HepG2 (cell line): Measurements from ENCODE around the gene FOXN3. TPM values are rescaled to one million over a fixed set of nuclear protein-coding genes. Genes with fewer than 3 reads are reported as not detected.

ENCODE experiments used
- ATAC-seq: fragments of 200-7000 bp; cut with Tn5 transposase; 3 replicates; pipeline ENCODE4 v1.9.1; 2020; ENCODE audit warnings: mild to moderate bottlenecking, moderate library complexity
- BruUV-seq: library from RNA; stranded (reverse); fragments of 400-500 nt; replicated peaks from 2 replicates; lab custom pipeline; 2021; lab: Mats Ljungman, UMichigan
- CTCF ChIA-PET: fragments of 300-600 bp; formaldehyde crosslinking; extraction: SDS; loops from one replicate; lab custom pipeline; 2021; ENCODE audit warnings: low total read pairs, inconsistent platforms, low intra/inter-chr PET ratio; lab: Yijun Ruan, JAX
- POLR2A ChIA-PET: fragments of 350-600 bp; sonication (Branson Sonifier 250); formaldehyde crosslinking; loops from one replicate; lab custom pipeline; 2020; ENCODE audit warnings: antibody characterized with exemption, inconsistent platforms; lab: Yijun Ruan, JAX
- DNase-seq: peaks from one replicate; pipeline ENCODE4 v3.0.0-alpha.2; 2015; ENCODE audit warnings: low spot score
- FAIRE-seq: peaks from 3 replicates; lab custom pipeline; 2011; peaks lifted over from hg19 to GRCh38; lab: Jason Lieb, UNC
- H2AFZ ChIP-seq: one replicate; pipeline ENCODE4 v1.6.1; 2011; ENCODE audit warnings: low read length, inconsistent platforms
- H3K27ac ChIP-seq: fragments of 300-600 bp; 3 replicates; pipeline ENCODE4 v1.8.0; 2011; ENCODE audit warnings: mixed run types, mild to moderate bottlenecking, mixed read lengths, low read length, inconsistent platforms; ENCODE audit not compliant: insufficient read depth; ENCODE audit errors: extremely low read length
- H3K27me3 ChIP-seq, 2 experiments: fragments of 200-600 bp in 1 of 2; 2 replicates in 1 of 2; 3 replicates in 1 of 2; pipeline versions ENCODE4 v1.6.0 to v1.8.0; 2011; ENCODE audit warnings: low read length in 2 of 2, mild to moderate bottlenecking in 2 of 2, moderate library complexity in 2 of 2, inconsistent platforms in 1 of 2; ENCODE audit not compliant: insufficient read depth in 2 of 2, control insufficient read depth in 1 of 2
- H3K36me3 ChIP-seq, 2 experiments: fragments of 200-600 bp in 1 of 2; replicated peaks in 1 of 2; 2 replicates in 1 of 2; 3 replicates in 1 of 2; pipeline versions ENCODE4 v1.5.1 to v1.8.0; 2011; ENCODE audit warnings: low read length in 2 of 2, inconsistent platforms in 1 of 2; ENCODE audit not compliant: insufficient read depth in 2 of 2, control insufficient read depth in 1 of 2
- H3K4me1 ChIP-seq: 2 replicates; pipeline ENCODE4 v1.5.1; 2012; ENCODE audit warnings: low read length, inconsistent platforms; ENCODE audit not compliant: insufficient read depth
- H3K4me2 ChIP-seq: 2 replicates; pipeline ENCODE4 v1.6.0; 2011; ENCODE audit warnings: low read depth, low read length, inconsistent platforms
- H3K4me3 ChIP-seq, 3 experiments: fragments of 200-600 bp in 1 of 3; sonication (generic), shearing (Covaris generic) in 1 of 3; replicated peaks in 1 of 3; 2 replicates each; pipeline ENCODE4 v1.5.1; 2011 to 2016; ENCODE audit warnings: low read length in 3 of 3, inconsistent platforms in 2 of 3, low read depth in 2 of 3, mild to moderate bottlenecking in 2 of 3, control low read depth in 1 of 3, mixed read lengths in 1 of 3; ENCODE audit not compliant: insufficient read depth in 1 of 3
- H3K79me2 ChIP-seq: one replicate; pipeline ENCODE4 v1.6.1; 2011; ENCODE audit warnings: low read length, inconsistent platforms; ENCODE audit not compliant: insufficient read depth
- H3K9ac ChIP-seq: 2 replicates; pipeline ENCODE4 v1.6.0; 2011; ENCODE audit warnings: mild to moderate bottlenecking, low read depth, low read length, inconsistent platforms; ENCODE audit not compliant: insufficient read depth
- H3K9me3 ChIP-seq: 2 replicates; pipeline ENCODE4 v1.5.1; 2012; ENCODE audit warnings: mild to moderate bottlenecking, low read length
- H4K20me1 ChIP-seq: 2 replicates; pipeline ENCODE4 v1.6.0; 2011; ENCODE audit warnings: inconsistent platforms, mild to moderate bottlenecking, low read length, moderate library complexity; ENCODE audit not compliant: insufficient read depth
- EP300 ChIP-seq, 3 experiments: sonication (generic) in 1 of 3; formaldehyde crosslinking in 1 of 3; IDR thresholded peaks; 2 replicates each; pipeline versions ENCODE4 v1.5.1 to v1.6.1; 2011 to 2020; ENCODE audit warnings: low read depth in 2 of 3, low read length in 2 of 3, borderline replicate concordance in 1 of 3, improper control_type of control experiment in 1 of 3, mild to moderate bottlenecking in 1 of 3, missing genetic modification reagents in 1 of 3, moderate library complexity in 1 of 3
- FOSL1 ChIP-seq: sonication (generic); formaldehyde crosslinking; IDR thresholded peaks from 2 replicates; pipeline ENCODE4 v1.9.0; 2021; ENCODE audit warnings: missing genetic modification reagents, borderline replicate concordance
- PHF20 ChIP-seq: sonication (generic); formaldehyde crosslinking; IDR thresholded peaks from 2 replicates; pipeline ENCODE4 v1.5.0; 2020; ENCODE audit warnings: mild to moderate bottlenecking, missing genetic modification reagents
- TCF12 ChIP-seq, 2 experiments: fragments of 450-650 bp in 1 of 2; sonication (generic) in 1 of 2; formaldehyde crosslinking in 1 of 2; IDR thresholded peaks; 2 replicates each; pipeline versions ENCODE4 v1.6.1 to v1.8.0; 2017 to 2022; ENCODE audit warnings: antibody characterized with exemption in 1 of 2, mild to moderate bottlenecking in 1 of 2, missing genetic modification reagents in 1 of 2, moderate library complexity in 1 of 2
- ZBTB38 ChIP-seq: sonication (generic); formaldehyde crosslinking; IDR thresholded peaks from 2 replicates; pipeline ENCODE4 v1.5.1; 2020; ENCODE audit warnings: mild to moderate bottlenecking, missing genetic modification reagents
- ZNF225 ChIP-seq: sonication (generic); formaldehyde crosslinking; IDR thresholded peaks from 2 replicates; pipeline ENCODE4 v1.4.0; 2020; ENCODE audit warnings: mild to moderate bottlenecking, missing genetic modification reagents
- WGBS: methylation state at CpG from one replicate; pipeline ENCODE4 v1.1.6; 2017; ENCODE audit warnings: low lambda C conversion rate; 5-methylcytosine and 5-hydroxymethylcytosine counted together
- in situ Hi-C: cut with HindIII; loops from 2 replicates; pipeline ENCODE4 v1.10.0; 2017; ENCODE audit warnings: low pct_unique_long_range_greater_than_20kb; ENCODE audit not compliant: extremely low pct_ligation_motif_present
- intact Hi-C: fragments of 100-400 bp; cut with micrococcal nuclease; formaldehyde crosslinking; loops from one replicate; pipeline ENCODE4 v1.10.0; 2022; ENCODE audit not compliant: unreplicated experiment
- polyA plus RNA-seq, 8 experiments: library from polyadenylated mRNA; depleted of rRNA in 3 of 8; stranded (reverse) in 7 of 8; unstranded in 1 of 8; fragments of >200 nt; fragmentation: Illumina TruSeq in 4 of 8; extraction: Trizol in 4 of 8; gene quantifications; 2 replicates each; pipeline versions ENCODE4 v1.2.1 to v1.2.3, GENCODE V29; 2011 to 2016; ENCODE audit warnings: low read depth in 4 of 8, missing spikeins in 1 of 8, mixed read lengths in 1 of 8; ENCODE audit not compliant: insufficient read depth in 1 of 8
- total RNA-seq, 5 experiments: library from RNA; depleted of rRNA; stranded (reverse); fragments of >200 nt; fragmentation: Illumina TruSeq; extraction: Trizol; gene quantifications; 2 replicates each; pipeline ENCODE4 v1.2.3, GENCODE V29; 2016; ENCODE audit warnings: low read depth in 1 of 5
- TF ChIP-seq, protein P1 (sequence below): IDR thresholded peaks from 2 replicates; pipeline ENCODE4 v1.6.1; 2016; ENCODE audit warnings: low read depth, control low read depth
- TF ChIP-seq, protein P2 (sequence below): sonication (generic); formaldehyde crosslinking; IDR thresholded peaks from 2 replicates; pipeline ENCODE4; 2020; ENCODE audit warnings: missing genetic modification reagents, mild to moderate bottlenecking, borderline replicate concordance
- TF ChIP-seq, protein P3 (sequence below): sonication (generic); formaldehyde crosslinking; IDR thresholded peaks from 2 replicates; pipeline ENCODE4 v1.5.1; 2020; ENCODE audit warnings: mild to moderate bottlenecking, missing genetic modification reagents, moderate library complexity
- TF ChIP-seq, protein P4 (sequence below): sonication (generic); formaldehyde crosslinking; IDR thresholded peaks from 2 replicates; pipeline ENCODE4 v1.5.0; 2020; ENCODE audit warnings: missing genetic modification reagents

The FOXN3 gene
- total and polyA plus RNA-seq, 2 of the 13 experiments (the other 11 are each of a cell fraction or from before 2014, with no cell fraction given) = 32.4 to 70.2 TPM

DNA sequence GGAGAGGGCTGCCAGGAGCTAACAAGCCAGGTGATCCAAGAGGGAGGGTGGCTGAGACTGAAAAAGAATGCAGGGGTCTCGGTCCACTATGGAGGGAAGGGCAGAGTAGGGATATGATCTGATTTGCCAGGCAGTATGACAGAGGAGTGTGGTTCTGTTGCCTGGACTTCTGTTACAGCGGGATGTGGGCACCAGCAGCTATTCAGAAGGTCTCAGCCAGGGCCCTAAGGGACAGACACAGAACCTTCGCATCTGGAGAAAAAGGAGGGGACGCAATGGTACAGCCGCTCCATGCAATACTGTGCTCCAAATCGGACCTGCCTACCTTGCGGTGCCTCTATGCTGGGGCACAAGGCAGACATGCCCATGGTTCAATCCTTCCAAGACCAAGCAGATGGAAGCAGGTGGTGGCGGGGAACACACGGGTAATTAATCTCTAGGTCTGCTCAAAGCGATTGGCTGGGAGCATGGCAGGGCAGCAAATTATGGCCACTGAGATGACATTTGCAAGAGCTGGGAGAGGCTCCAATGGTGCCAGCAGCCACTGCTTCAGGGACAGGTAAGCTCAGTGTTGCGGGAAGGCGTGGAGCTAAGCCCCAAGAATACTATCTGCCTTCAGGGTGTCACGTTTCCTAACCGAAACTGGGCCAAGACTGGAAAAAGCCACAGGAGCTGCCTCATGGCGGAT lies 185.5 kb downstream of the FOXN3 start:
- H3K27me3 ChIP-seq = no peaks in the 10 kb centered on the region
- BruUV-seq = no TSS peak
- ATAC-seq (no peak; the same call in 1 of the 3 replicates), DNase-seq (no peak), FAIRE-seq (no peak)
- no peaks in the 10 kb centered on the region for H3K9me3 ChIP-seq
- TF ChIP-seq PHF20 (CRISPR knock-in tag) = 0 out of 2 replicates have a peak, but pooled peaks have one; percentile 24
- TF ChIP-seq, protein P1, sequence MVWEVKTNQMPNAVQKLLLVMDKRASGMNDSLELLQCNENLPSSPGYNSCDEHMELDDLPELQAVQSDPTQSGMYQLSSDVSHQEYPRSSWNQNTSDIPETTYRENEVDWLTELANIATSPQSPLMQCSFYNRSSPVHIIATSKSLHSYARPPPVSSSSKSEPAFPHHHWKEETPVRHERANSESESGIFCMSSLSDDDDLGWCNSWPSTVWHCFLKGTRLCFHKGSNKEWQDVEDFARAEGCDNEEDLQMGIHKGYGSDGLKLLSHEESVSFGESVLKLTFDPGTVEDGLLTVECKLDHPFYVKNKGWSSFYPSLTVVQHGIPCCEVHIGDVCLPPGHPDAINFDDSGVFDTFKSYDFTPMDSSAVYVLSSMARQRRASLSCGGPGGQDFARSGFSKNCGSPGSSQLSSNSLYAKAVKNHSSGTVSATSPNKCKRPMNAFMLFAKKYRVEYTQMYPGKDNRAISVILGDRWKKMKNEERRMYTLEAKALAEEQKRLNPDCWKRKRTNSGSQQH (CRISPR knock-in tag) = no peak
- TF ChIP-seq, protein P2, sequence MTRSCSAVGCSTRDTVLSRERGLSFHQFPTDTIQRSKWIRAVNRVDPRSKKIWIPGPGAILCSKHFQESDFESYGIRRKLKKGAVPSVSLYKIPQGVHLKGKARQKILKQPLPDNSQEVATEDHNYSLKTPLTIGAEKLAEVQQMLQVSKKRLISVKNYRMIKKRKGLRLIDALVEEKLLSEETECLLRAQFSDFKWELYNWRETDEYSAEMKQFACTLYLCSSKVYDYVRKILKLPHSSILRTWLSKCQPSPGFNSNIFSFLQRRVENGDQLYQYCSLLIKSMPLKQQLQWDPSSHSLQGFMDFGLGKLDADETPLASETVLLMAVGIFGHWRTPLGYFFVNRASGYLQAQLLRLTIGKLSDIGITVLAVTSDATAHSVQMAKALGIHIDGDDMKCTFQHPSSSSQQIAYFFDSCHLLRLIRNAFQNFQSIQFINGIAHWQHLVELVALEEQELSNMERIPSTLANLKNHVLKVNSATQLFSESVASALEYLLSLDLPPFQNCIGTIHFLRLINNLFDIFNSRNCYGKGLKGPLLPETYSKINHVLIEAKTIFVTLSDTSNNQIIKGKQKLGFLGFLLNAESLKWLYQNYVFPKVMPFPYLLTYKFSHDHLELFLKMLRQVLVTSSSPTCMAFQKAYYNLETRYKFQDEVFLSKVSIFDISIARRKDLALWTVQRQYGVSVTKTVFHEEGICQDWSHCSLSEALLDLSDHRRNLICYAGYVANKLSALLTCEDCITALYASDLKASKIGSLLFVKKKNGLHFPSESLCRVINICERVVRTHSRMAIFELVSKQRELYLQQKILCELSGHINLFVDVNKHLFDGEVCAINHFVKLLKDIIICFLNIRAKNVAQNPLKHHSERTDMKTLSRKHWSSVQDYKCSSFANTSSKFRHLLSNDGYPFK = 0 out of 2 replicates have a peak, but pooled peaks have one; percentile 25
- TF ChIP-seq FOSL1 = no peak
- TF ChIP-seq, protein P3, sequence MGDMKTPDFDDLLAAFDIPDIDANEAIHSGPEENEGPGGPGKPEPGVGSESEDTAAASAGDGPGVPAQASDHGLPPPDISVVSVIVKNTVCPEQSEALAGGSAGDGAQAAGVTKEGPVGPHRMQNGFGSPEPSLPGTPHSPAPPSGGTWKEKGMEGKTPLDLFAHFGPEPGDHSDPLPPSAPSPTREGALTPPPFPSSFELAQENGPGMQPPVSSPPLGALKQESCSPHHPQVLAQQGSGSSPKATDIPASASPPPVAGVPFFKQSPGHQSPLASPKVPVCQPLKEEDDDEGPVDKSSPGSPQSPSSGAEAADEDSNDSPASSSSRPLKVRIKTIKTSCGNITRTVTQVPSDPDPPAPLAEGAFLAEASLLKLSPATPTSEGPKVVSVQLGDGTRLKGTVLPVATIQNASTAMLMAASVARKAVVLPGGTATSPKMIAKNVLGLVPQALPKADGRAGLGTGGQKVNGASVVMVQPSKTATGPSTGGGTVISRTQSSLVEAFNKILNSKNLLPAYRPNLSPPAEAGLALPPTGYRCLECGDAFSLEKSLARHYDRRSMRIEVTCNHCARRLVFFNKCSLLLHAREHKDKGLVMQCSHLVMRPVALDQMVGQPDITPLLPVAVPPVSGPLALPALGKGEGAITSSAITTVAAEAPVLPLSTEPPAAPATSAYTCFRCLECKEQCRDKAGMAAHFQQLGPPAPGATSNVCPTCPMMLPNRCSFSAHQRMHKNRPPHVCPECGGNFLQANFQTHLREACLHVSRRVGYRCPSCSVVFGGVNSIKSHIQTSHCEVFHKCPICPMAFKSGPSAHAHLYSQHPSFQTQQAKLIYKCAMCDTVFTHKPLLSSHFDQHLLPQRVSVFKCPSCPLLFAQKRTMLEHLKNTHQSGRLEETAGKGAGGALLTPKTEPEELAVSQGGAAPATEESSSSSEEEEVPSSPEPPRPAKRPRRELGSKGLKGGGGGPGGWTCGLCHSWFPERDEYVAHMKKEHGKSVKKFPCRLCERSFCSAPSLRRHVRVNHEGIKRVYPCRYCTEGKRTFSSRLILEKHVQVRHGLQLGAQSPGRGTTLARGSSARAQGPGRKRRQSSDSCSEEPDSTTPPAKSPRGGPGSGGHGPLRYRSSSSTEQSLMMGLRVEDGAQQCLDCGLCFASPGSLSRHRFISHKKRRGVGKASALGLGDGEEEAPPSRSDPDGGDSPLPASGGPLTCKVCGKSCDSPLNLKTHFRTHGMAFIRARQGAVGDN = peak; percentile 62
- TF ChIP-seq ZBTB38 = peak; percentile 50; the same call in 1 of the 2 replicates
- no peak for TF ChIP-seq TCF12 (IDR thresholded peaks at IDR 0.05)
- TF ChIP-seq TCF12 (CRISPR knock-in tag; IDR thresholded peaks at IDR 0.05) = no peak
- no peak for TF ChIP-seq EP300 (IDR thresholded peaks at IDR 0.05; ENCODE audit: low read depth in 2 of 2, low read length in 2 of 2)
- no peak for TF ChIP-seq EP300 (CRISPR knock-in tag; IDR thresholded peaks at IDR 0.05; ENCODE audit: borderline replicate concordance)
- TF ChIP-seq, protein P4, sequence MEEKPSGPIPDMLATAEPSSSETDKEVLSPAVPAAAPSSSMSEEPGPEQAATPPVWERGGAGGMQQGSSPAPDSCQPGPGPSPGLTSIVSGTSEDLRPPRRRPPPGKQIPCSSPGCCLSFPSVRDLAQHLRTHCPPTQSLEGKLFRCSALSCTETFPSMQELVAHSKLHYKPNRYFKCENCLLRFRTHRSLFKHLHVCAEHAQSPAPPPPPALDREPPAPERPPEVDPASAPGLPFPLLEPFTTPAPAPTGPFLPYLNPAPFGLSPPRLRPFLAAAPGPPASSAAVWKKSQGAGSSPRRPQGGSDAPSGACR (CRISPR knock-in tag) = no peak
- TF ChIP-seq ZNF225 = peak; percentile 35; the same call in 1 of the 2 replicates
- peaks cover 83% of the 10 kb centered on the region for H3K4me1 ChIP-seq
- H3K9ac ChIP-seq = no peak overlapping the region
- H3K4me2 ChIP-seq = no peak overlapping the region
- H3K27ac ChIP-seq = peak overlapping the region; percentile 45
- H3K79me2 ChIP-seq = peaks cover 44% of the 10 kb centered on the region
- POLR2A ChIA-PET = interaction anchor here (2.1 kb wide), 1 partner anchor 120 kb away, joined by 5 read pairs; no protein-coding TSS in a partner anchor
- in situ Hi-C loops = loop anchor here (25.0 kb wide), 1 partner anchor 681 kb away; no protein-coding TSS in a partner anchor
- H3K4me3 ChIP-seq = no peak overlapping the region
- peaks cover 26% of the 10 kb centered on the region; the same call in 1 of the 2 replicates for H4K20me1 ChIP-seq
- CTCF ChIA-PET = no interaction called here
- intact Hi-C loops = loop anchor here (1.0 kb wide), 1 partner anchor 46 kb away; no protein-coding TSS in a partner anchor
- H2AFZ ChIP-seq = no peak overlapping the region
- 97% methylated on average over 10 of the region's 15 CpGs for WGBS
- H3K36me3 ChIP-seq = peaks cover 7 to 9% of the 10 kb centered on the region in 2 experiments; a peak in 4 of 5 replicates
